ENCODE measurements around the gene ADM2. TPM values are rescaled to one million over a fixed set of nuclear protein-coding genes. Genes with fewer than 3 reads are reported as not detected.

Gene ADM2
- total RNA-seq, 4 donors from 2014 or later: not detected

DNA sequence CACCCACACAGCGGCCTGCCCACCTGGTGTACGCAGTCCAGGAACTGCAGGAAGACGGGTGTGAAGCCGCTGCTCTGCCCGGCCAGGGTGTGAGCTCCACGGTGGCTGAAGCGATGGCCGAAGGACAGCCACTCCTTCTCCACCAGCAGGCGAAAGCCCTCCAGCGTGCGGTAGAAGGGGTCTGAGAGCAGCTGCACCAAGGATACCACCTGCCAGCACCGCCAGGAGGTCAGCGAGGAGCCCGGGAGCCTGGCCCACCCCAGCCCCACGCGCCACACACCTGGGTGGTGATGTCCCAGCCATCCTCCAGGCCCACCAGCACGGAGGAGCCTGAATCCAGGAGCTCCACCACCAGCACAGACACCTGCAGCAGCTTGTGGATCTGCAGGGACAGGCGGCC, 26.1 kb upstream of the ADM2 start:
- H3K4me1 ChIP-seq: no peaks in the 10 kb centered on the region
- H3K9me3 ChIP-seq: no peaks in the 10 kb centered on the region
- H3K36me3 ChIP-seq: peaks cover 2 to 89% (median 42%) of the 10 kb centered on the region in 3 donors
- 93 to 96% methylated on average over 14 to 17 of the region's 18 CpGs for WGBS, 2 donors
- DNase-seq (ENCODE audit: low spot score in 2 of 2): no peak
- no peak for TF ChIP-seq EP300 (IDR thresholded peaks at IDR 0.05)
- TF ChIP-seq POLR2A (IDR thresholded peaks at IDR 0.05): no peak
- TF ChIP-seq, protein P1, sequence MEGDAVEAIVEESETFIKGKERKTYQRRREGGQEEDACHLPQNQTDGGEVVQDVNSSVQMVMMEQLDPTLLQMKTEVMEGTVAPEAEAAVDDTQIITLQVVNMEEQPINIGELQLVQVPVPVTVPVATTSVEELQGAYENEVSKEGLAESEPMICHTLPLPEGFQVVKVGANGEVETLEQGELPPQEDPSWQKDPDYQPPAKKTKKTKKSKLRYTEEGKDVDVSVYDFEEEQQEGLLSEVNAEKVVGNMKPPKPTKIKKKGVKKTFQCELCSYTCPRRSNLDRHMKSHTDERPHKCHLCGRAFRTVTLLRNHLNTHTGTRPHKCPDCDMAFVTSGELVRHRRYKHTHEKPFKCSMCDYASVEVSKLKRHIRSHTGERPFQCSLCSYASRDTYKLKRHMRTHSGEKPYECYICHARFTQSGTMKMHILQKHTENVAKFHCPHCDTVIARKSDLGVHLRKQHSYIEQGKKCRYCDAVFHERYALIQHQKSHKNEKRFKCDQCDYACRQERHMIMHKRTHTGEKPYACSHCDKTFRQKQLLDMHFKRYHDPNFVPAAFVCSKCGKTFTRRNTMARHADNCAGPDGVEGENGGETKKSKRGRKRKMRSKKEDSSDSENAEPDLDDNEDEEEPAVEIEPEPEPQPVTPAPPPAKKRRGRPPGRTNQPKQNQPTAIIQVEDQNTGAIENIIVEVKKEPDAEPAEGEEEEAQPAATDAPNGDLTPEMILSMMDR (IDR thresholded peaks at IDR 0.05): no peak
- H3K27ac ChIP-seq: no peak overlapping the region
- no peaks in the 10 kb centered on the region for H3K27me3 ChIP-seq
- H3K4me3 ChIP-seq: no peak overlapping the region

DNA sequence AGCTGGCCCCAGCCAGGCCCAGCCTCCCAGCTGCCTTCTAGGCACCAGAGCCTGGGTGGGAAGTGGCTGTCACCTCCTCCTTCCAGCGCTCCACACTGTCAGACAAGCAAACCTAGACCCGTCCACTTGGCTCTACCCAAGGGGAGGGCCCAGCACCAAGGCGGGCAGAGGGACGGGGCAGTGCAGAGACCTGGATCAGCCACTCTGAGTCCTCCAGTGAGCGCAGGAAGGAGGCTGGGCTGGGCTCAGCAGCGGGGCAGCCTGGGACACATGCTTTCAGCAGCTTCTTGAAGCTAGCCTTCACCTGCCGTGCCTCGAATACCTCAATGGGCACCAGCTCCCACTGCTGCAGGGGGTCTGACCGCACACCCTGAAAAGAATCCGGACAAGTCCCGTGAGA, 25.3 kb upstream of the ADM2 start:
- Histone ChIP-seq H3K36me3 (peaks cover 3 to 89% (median 45%) of the 10 kb centered on the region in 3 donors), H3K4me1 (no peaks in the 10 kb centered on the region), H3K27ac (no peak overlapping the region), H3K27me3 (no peaks in the 10 kb centered on the region), H3K4me3 (no peak overlapping the region), H3K9me3 (no peaks in the 10 kb centered on the region)
- TF ChIP-seq POLR2A (IDR thresholded peaks at IDR 0.05): no peak
- TF ChIP-seq, protein P1 (IDR thresholded peaks at IDR 0.05): no peak
- no peak for TF ChIP-seq EP300 (IDR thresholded peaks at IDR 0.05)
- 90 to 95% methylated on average over 10 to 11 of the region's 11 CpGs for WGBS, 2 donors
- DNase-seq (ENCODE audit: low spot score in 2 of 2): no peak

DNA sequence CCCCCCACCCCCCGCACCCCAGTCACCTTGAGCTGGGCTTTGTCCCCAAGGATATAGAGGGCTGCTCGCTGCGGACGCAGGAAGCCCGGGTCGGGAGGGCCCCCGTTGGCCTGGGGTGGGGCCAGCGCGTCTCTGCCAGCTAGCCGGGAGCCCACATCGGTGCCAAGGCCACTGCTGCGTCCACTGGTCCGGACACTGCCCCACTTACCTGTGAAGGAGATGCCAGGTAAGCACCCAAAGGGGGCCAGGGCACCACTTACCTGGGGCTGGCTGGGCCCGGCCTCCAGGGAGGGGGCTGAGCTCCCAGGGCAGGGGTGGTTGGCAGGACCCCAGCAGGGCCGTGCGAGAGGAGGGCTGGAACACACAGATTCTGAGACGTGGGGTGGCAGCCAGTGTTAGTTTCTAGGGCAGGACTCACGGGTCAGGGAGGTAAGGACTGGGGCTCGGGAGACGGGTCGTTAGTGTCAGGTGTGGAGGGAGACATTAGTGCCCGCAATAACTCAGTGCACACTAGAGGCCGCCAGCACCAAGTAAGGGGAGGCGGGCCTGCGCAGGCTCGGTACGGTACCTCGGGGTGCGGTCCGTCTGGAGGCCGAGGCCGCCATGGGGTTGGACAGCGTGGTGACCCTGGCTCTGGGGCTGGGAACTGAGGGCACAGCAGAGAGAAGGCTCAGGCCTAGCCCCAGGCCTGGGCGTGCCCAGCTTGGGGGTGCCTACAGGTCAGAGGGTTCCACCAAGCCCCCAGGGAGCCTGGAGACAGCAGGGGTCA, 24.7 kb upstream of the ADM2 start:
- Histone ChIP-seq H3K27me3 (no peaks in the 10 kb centered on the region), H3K27ac (no peak overlapping the region), H3K4me3 (no peak overlapping the region), H3K4me1 (no peaks in the 10 kb centered on the region), H3K36me3 (peaks cover 3 to 89% (median 52%) of the 10 kb centered on the region in 3 donors), H3K9me3 (no peaks in the 10 kb centered on the region)
- WGBS, 2 donors: 76 to 88% methylated on average over 12 to 15 of the region's 34 CpGs
- no peak for TF ChIP-seq EP300 (IDR thresholded peaks at IDR 0.05)
- TF ChIP-seq, protein P1 (IDR thresholded peaks at IDR 0.05): no peak
- no peak for TF ChIP-seq POLR2A (IDR thresholded peaks at IDR 0.05)
- no peak for DNase-seq (ENCODE audit: low spot score in 2 of 2)

DNA sequence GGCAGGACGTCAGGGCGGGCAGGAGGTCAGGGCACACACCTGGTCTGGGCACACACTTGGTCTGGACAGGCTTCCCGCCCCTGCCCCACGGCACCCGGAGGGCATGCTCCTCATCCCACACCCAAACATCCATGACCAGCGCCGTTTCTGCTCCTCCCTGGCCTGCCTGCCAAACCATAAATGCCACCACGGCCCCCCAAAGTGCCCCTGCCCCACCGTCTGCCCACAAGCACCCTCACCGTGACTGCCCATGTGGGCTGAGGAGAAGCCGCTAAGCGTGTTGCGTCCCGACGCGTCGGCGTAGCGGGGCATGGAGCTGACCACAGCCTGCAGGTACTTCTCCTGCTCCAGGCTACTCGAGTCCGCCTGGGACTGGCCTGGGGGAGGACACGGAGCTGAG, 22.3 kb upstream of the ADM2 start:
- TF ChIP-seq EP300 (IDR thresholded peaks at IDR 0.05): no peak
- TF ChIP-seq, protein P1 (IDR thresholded peaks at IDR 0.05): no peak
- TF ChIP-seq POLR2A (IDR thresholded peaks at IDR 0.05): no peak
- Histone ChIP-seq H3K9me3 (no peaks in the 10 kb centered on the region), H3K27ac (no peak overlapping the region), H3K36me3 (peaks cover 6 to 100% (median 66%) of the 10 kb centered on the region in 3 donors), H3K4me3 (no peak overlapping the region), H3K4me1 (no peaks in the 10 kb centered on the region), H3K27me3 (no peaks in the 10 kb centered on the region)
- 88 to 90% methylated on average over 21 to 22 of the region's 22 CpGs for WGBS, 2 donors
- DNase-seq (ENCODE audit: low spot score in 2 of 2): no peak

DNA sequence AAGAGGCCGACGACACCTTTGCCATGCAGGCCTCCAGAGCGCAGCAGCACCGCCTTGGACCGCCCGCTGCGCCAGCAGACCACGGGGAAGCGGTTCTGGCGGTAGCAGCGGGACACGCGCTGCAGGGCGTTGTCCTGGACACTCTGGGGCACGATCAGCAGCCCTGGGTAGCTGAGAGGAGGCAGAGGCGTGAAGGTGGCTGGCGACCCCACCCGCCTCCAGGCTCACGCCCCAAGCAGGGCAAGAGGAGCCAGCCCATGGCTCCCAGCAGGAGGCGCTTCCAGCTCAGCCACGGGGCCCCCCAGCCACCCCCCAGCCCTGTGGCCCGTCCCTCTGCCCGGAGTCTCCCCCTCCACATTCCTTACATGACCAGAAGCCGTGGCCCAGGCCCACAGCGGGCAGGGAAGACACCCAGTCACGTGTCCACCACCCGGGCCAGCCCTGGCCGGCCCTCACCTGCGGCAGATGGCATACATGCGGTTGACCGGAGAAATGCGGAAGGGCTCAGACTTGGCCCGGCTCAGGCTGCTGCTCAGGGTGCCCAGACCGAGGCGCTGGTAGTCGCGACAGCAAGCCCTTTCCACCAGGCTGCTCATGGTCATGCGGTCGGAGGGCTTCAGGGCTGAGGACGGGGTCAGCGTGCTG, 21.7 kb upstream of the ADM2 start:
- TF ChIP-seq POLR2A (IDR thresholded peaks at IDR 0.05) (no peak), EP300 (IDR thresholded peaks at IDR 0.05) (no peak)
- TF ChIP-seq, protein P1 (IDR thresholded peaks at IDR 0.05): no peak
- 94 to 95% methylated on average over 35 of the region's 41 CpGs for WGBS, 2 donors
- Histone ChIP-seq H3K4me3 (no peak overlapping the region), H3K4me1 (no peaks in the 10 kb centered on the region), H3K27me3 (no peaks in the 10 kb centered on the region), H3K27ac (no peak overlapping the region), H3K9me3 (no peaks in the 10 kb centered on the region), H3K36me3 (peaks cover 6 to 100% (median 68%) of the 10 kb centered on the region in 3 donors)
- DNase-seq (ENCODE audit: low spot score in 2 of 2): no peak
